ENCODE measurements around the gene FOCAD. TPM values are rescaled to one million over a fixed set of nuclear protein-coding genes. Genes with fewer than 3 reads are reported as not detected.

Gene FOCAD
- total and polyA plus RNA-seq, 2 experiments from 2014 or later, result 20.8 to 67.4 TPM

DNA sequence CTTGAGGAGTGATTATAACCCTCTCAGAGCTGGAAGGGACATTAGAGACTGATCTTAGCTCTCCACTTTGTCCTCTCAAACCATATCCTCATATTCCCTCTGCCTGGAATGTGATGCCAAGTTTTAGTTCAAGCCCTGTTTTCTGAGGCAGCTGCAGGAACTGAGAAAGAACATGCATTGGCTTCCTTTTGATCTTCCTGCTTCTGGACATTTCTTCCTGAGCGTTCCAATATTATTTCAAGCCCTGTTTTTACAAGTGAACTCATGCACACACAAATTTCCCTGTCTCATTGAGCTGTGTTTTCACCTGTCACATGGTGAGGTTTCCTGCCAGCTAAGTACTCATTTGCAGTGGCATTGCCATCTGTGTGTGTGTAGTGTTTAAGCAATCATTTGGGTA is 17.0 kb downstream of the FOCAD start:
- H4K20me1 ChIP-seq (ENCODE audit: insufficient read depth), result peaks cover 3% of the 10 kb centered on the region; the same call in 1 of the 2 replicates
- no peak for DNase-seq
- no peak overlapping the region for H3K4me2 ChIP-seq (ENCODE audit: unreplicated experiment)
- no peaks in the 10 kb centered on the region for H3K9me3 ChIP-seq (ENCODE audit: low read depth)
- no peaks in the 10 kb centered on the region for H3K4me1 ChIP-seq (ENCODE audit: insufficient read depth)
- no peak overlapping the region for H2AFZ ChIP-seq
- H3F3A ChIP-seq (ENCODE audit: insufficient read depth), result no peaks in the 10 kb centered on the region
- H3K27ac ChIP-seq, result no peak overlapping the region
- no peaks in the 10 kb centered on the region for H3K9me2 ChIP-seq (ENCODE audit: insufficient read depth)
- H3K4me3 ChIP-seq, result no peak overlapping the region
- no peaks in the 10 kb centered on the region for H3K36me3 ChIP-seq (ENCODE audit: low read depth)
- in situ Hi-C loops (cut with MboI), result no loop called here
- H3K27me3 ChIP-seq (replicated peaks; ENCODE audit: insufficient read depth), result no peaks in the 10 kb centered on the region
- no peak for TF ChIP-seq EZH2 (IDR thresholded peaks at IDR 0.05; ENCODE audit: insufficient read depth, poor library complexity, severe bottlenecking)
- no peak for TF ChIP-seq EZH2phosphoT487 (IDR thresholded peaks at IDR 0.05; ENCODE audit: insufficient read depth, low read depth)
- no peak overlapping the region for H3K9ac ChIP-seq
- H3K79me2 ChIP-seq (ENCODE audit: insufficient read depth), result peaks cover 88% of the 10 kb centered on the region
- WGBS, 2 experiments (ENCODE audit: low coverage in 1 of 2, low lambda C conversion rate in 2 of 2, missing lambda C conversion rate in 2 of 2), result 13 to 30% methylated on average over 1 of the region's 1 CpG

GRCh38 chr9:20702570-20702969 is 18.5 kb downstream of the FOCAD start:
- Histone ChIP-seq H3K9me3 (ENCODE audit: low read depth) (no peaks in the 10 kb centered on the region), H3K9me2 (ENCODE audit: insufficient read depth) (no peaks in the 10 kb centered on the region), H3K36me3 (ENCODE audit: low read depth) (no peaks in the 10 kb centered on the region), H2AFZ (no peak overlapping the region), H3F3A (ENCODE audit: insufficient read depth) (no peaks in the 10 kb centered on the region), H3K79me2 (ENCODE audit: insufficient read depth) (peaks cover 91% of the 10 kb centered on the region), H4K20me1 (ENCODE audit: insufficient read depth) (peaks cover 3% of the 10 kb centered on the region; the same call in 1 of the 2 replicates), H3K4me2 (ENCODE audit: unreplicated experiment) (no peak overlapping the region), H3K4me1 (ENCODE audit: insufficient read depth) (no peaks in the 10 kb centered on the region), H3K9ac (no peak overlapping the region), H3K27ac (no peak overlapping the region), H3K27me3 (replicated peaks; ENCODE audit: insufficient read depth) (no peaks in the 10 kb centered on the region), H3K4me3 (no peak overlapping the region)
- 96 to 97% methylated on average over 4 of the region's 4 CpGs for WGBS, 2 experiments (ENCODE audit: low coverage in 1 of 2, low lambda C conversion rate in 2 of 2, missing lambda C conversion rate in 2 of 2)
- in situ Hi-C loops (cut with MboI), result no loop called here
- no peak for DNase-seq
- TF ChIP-seq EZH2 (IDR thresholded peaks at IDR 0.05; ENCODE audit: insufficient read depth, poor library complexity, severe bottlenecking) (no peak), EZH2phosphoT487 (IDR thresholded peaks at IDR 0.05; ENCODE audit: insufficient read depth, low read depth) (no peak)

- H3K9ac ChIP-seq, result no peak overlapping the region
- no peaks in the 10 kb centered on the region for H3K9me3 ChIP-seq (ENCODE audit: low read depth)
- no peak for DNase-seq
- no peak overlapping the region for H3K4me2 ChIP-seq (ENCODE audit: unreplicated experiment)
- H3F3A ChIP-seq (ENCODE audit: insufficient read depth), result no peaks in the 10 kb centered on the region
- in situ Hi-C loops (cut with MboI), result no loop called here
- H3K36me3 ChIP-seq (ENCODE audit: low read depth), result no peaks in the 10 kb centered on the region
- no peak overlapping the region for H3K4me3 ChIP-seq
- TF ChIP-seq EZH2 (IDR thresholded peaks at IDR 0.05; ENCODE audit: insufficient read depth, poor library complexity, severe bottlenecking) (no peak), EZH2phosphoT487 (IDR thresholded peaks at IDR 0.05; ENCODE audit: insufficient read depth, low read depth) (no peak)
- H4K20me1 ChIP-seq (ENCODE audit: insufficient read depth), result peaks cover 3% of the 10 kb centered on the region; the same call in 1 of the 2 replicates
- 90 to 100% methylated on average over 3 of the region's 3 CpGs for WGBS, 2 experiments (ENCODE audit: low coverage in 1 of 2, low lambda C conversion rate in 2 of 2, missing lambda C conversion rate in 2 of 2)
- no peaks in the 10 kb centered on the region for H3K4me1 ChIP-seq (ENCODE audit: insufficient read depth)
- peaks cover 93% of the 10 kb centered on the region for H3K79me2 ChIP-seq (ENCODE audit: insufficient read depth)
- no peak overlapping the region for H2AFZ ChIP-seq
- H3K27me3 ChIP-seq (replicated peaks; ENCODE audit: insufficient read depth), result no peaks in the 10 kb centered on the region
- H3K9me2 ChIP-seq (ENCODE audit: insufficient read depth), result no peaks in the 10 kb centered on the region
- no peak overlapping the region for H3K27ac ChIP-seq
Observed at GRCh38 chr9:20703146-20703545, 19.1 kb downstream of the FOCAD start.

GRCh38 chr9:20707708-20708107 is 23.6 kb downstream of the FOCAD start:
- TF ChIP-seq EZH2 (IDR thresholded peaks at IDR 0.05; ENCODE audit: insufficient read depth, poor library complexity, severe bottlenecking) (no peak), EZH2phosphoT487 (IDR thresholded peaks at IDR 0.05; ENCODE audit: insufficient read depth, low read depth) (no peak)
- Histone ChIP-seq H3K9me2 (ENCODE audit: insufficient read depth) (no peaks in the 10 kb centered on the region), H3K9ac (no peak overlapping the region), H3K4me3 (no peak overlapping the region), H4K20me1 (ENCODE audit: insufficient read depth) (peaks cover 3% of the 10 kb centered on the region), H3K9me3 (ENCODE audit: low read depth) (no peaks in the 10 kb centered on the region), H3K27me3 (replicated peaks; ENCODE audit: insufficient read depth) (no peaks in the 10 kb centered on the region), H3K4me1 (ENCODE audit: insufficient read depth) (no peaks in the 10 kb centered on the region), H2AFZ (no peak overlapping the region), H3K36me3 (ENCODE audit: low read depth) (no peaks in the 10 kb centered on the region), H3K79me2 (ENCODE audit: insufficient read depth) (peaks cover 82% of the 10 kb centered on the region), H3F3A (ENCODE audit: insufficient read depth) (no peaks in the 10 kb centered on the region), H3K27ac (no peak overlapping the region), H3K4me2 (ENCODE audit: unreplicated experiment) (no peak overlapping the region)
- WGBS, 2 experiments (ENCODE audit: low coverage in 1 of 2, low lambda C conversion rate in 2 of 2, missing lambda C conversion rate in 2 of 2), result 61 to 68% methylated on average over 2 of the region's 2 CpGs
- in situ Hi-C loops (cut with MboI), result no loop called here
- DNase-seq, result no peak

- in situ Hi-C loops (cut with MboI), result no loop called here
- H2AFZ ChIP-seq, result no peak overlapping the region
- no peaks in the 10 kb centered on the region for H3K9me2 ChIP-seq (ENCODE audit: insufficient read depth)
- 93 to 100% methylated on average over 1 of the region's 1 CpG for WGBS, 2 experiments (ENCODE audit: low coverage in 1 of 2, low lambda C conversion rate in 2 of 2, missing lambda C conversion rate in 2 of 2)
- H3K9me3 ChIP-seq (ENCODE audit: low read depth), result no peaks in the 10 kb centered on the region
- no peaks in the 10 kb centered on the region for H3K4me1 ChIP-seq (ENCODE audit: insufficient read depth)
- no peak for DNase-seq
- TF ChIP-seq EZH2 (IDR thresholded peaks at IDR 0.05; ENCODE audit: insufficient read depth, poor library complexity, severe bottlenecking) (no peak), EZH2phosphoT487 (IDR thresholded peaks at IDR 0.05; ENCODE audit: insufficient read depth, low read depth) (no peak)
- no peak overlapping the region for H3K4me2 ChIP-seq (ENCODE audit: unreplicated experiment)
- H3K27me3 ChIP-seq (replicated peaks; ENCODE audit: insufficient read depth), result no peaks in the 10 kb centered on the region
- H3K27ac ChIP-seq, result no peak overlapping the region
- H3K79me2 ChIP-seq (ENCODE audit: insufficient read depth), result peaks cover 33% of the 10 kb centered on the region
- no peaks in the 10 kb centered on the region; the same call in 1 of the 2 replicates for H4K20me1 ChIP-seq (ENCODE audit: insufficient read depth)
- H3K9ac ChIP-seq, result no peak overlapping the region
- 0 out of 2 replicates have a peak, but pooled peaks cover 3% of the 10 kb centered on the region for H3K36me3 ChIP-seq (ENCODE audit: low read depth)
- no peak overlapping the region for H3K4me3 ChIP-seq
- no peaks in the 10 kb centered on the region for H3F3A ChIP-seq (ENCODE audit: insufficient read depth)
Observed at GRCh38 chr9:20713172-20713571, 29.1 kb downstream of the FOCAD start.

Data from GM23248 (cell line).